HepG2 (cell line): ENCODE data around the gene PLD2. TPM values are rescaled to one million over a fixed set of nuclear protein-coding genes. Genes with fewer than 3 reads are reported as not detected.

Experiments
- ATRX ChIP-seq: sonication (generic); formaldehyde crosslinking; IDR thresholded peaks from 2 replicates; pipeline ENCODE4 v1.4.0; 2020; ENCODE audit warnings: missing genetic modification reagents, borderline replicate concordance
- CCDC6 ChIP-seq: sonication (generic); formaldehyde crosslinking; IDR thresholded peaks from 2 replicates; pipeline ENCODE4 v1.8.1; 2022; ENCODE audit warnings: mild to moderate bottlenecking, missing genetic modification reagents, moderate library complexity
- CHCHD3 ChIP-seq: sonication (generic); formaldehyde crosslinking; IDR thresholded peaks from 2 replicates; pipeline ENCODE4 v1.8.0; 2022; ENCODE audit warnings: mild to moderate bottlenecking, missing genetic modification reagents, moderate library complexity
- EHMT2 ChIP-seq: fragments of 200-600 bp; sonication (generic); IDR thresholded peaks from 2 replicates; pipeline ENCODE4 v1.7.0; 2017; ENCODE audit warnings: antibody characterized with exemption, low read depth, low read length, borderline replicate concordance
- FOXC1 ChIP-seq: sonication (generic); formaldehyde crosslinking; IDR thresholded peaks from 2 replicates; pipeline ENCODE4 v1.8.0; 2022; ENCODE audit warnings: mild to moderate bottlenecking, missing genetic modification reagents, borderline replicate concordance
- HHEX ChIP-seq: IDR thresholded peaks from 2 replicates; pipeline ENCODE4 v1.6.1; 2016; ENCODE audit warnings: control low read depth
- HNRNPL ChIP-seq: fragments of 200-400 bp; formaldehyde crosslinking; IDR thresholded peaks from 2 replicates; pipeline ENCODE4 v1.6.1; 2017; ENCODE audit warnings: mild to moderate bottlenecking, low read depth, low read length
- MIXL1 ChIP-seq: IDR thresholded peaks from 2 replicates; pipeline ENCODE4 v1.6.1; 2016
- SAP130 ChIP-seq: IDR thresholded peaks from 2 replicates; pipeline ENCODE4 v1.6.1; 2016; ENCODE audit warnings: low read depth
- STAG1 ChIP-seq: sonication (generic); formaldehyde crosslinking; IDR thresholded peaks from 2 replicates; pipeline ENCODE4 v1.4.0; 2020; ENCODE audit warnings: missing genetic modification reagents
- TBX2 ChIP-seq: sonication (generic); formaldehyde crosslinking; IDR thresholded peaks from 2 replicates; pipeline ENCODE4 v1.5.0; 2020; ENCODE audit warnings: missing genetic modification reagents, mild to moderate bottlenecking, borderline replicate concordance
- WIZ ChIP-seq: sonication (generic); formaldehyde crosslinking; IDR thresholded peaks from 2 replicates; pipeline ENCODE4 v1.5.1; 2020; ENCODE audit warnings: mild to moderate bottlenecking, missing genetic modification reagents
- ZFP36 ChIP-seq: fragments of 150-350 bp; IDR thresholded peaks from 2 replicates; pipeline ENCODE4 v1.6.1; 2018; ENCODE audit warnings: borderline replicate concordance, low read length, low read depth; ENCODE audit not compliant: partially characterized antibody
- ZNF124 ChIP-seq: sonication (generic); formaldehyde crosslinking; IDR thresholded peaks from 2 replicates; pipeline ENCODE4 v1.4.0; 2020; ENCODE audit warnings: missing genetic modification reagents
- ZNF431 ChIP-seq: sonication (generic); formaldehyde crosslinking; IDR thresholded peaks from 2 replicates; pipeline ENCODE4 v1.9.0; 2022; ENCODE audit warnings: missing genetic modification reagents, low read depth, mild to moderate bottlenecking, borderline replicate concordance
- ZNF589 ChIP-seq: sonication (generic); formaldehyde crosslinking; conservative IDR thresholded peaks from 2 replicates; pipeline ENCODE4 v1.8.0; 2022; ENCODE audit warnings: mild to moderate bottlenecking, moderate library complexity, missing genetic modification reagents
- ZNF878 ChIP-seq: sonication (generic); formaldehyde crosslinking; IDR thresholded peaks from 2 replicates; pipeline ENCODE4 v1.8.1; 2023; ENCODE audit warnings: mild to moderate bottlenecking, missing genetic modification reagents, moderate library complexity
- ZSCAN25 ChIP-seq: sonication (generic); formaldehyde crosslinking; IDR thresholded peaks from 2 replicates; pipeline ENCODE4 v1.8.0; 2022; ENCODE audit warnings: mild to moderate bottlenecking, missing genetic modification reagents
- polyA plus RNA-seq, 8 experiments: library from polyadenylated mRNA; depleted of rRNA in 3 of 8; stranded (reverse) in 7 of 8; unstranded in 1 of 8; fragments of >200 nt; fragmentation: Illumina TruSeq in 4 of 8; extraction: Trizol in 4 of 8; gene quantifications; 2 replicates each; pipeline versions ENCODE4 v1.2.1 to v1.2.3, GENCODE V29; 2011 to 2016; ENCODE audit warnings: low read depth in 4 of 8, missing spikeins in 1 of 8, mixed read lengths in 1 of 8; ENCODE audit not compliant: insufficient read depth in 1 of 8
- total RNA-seq, 5 experiments: library from RNA; depleted of rRNA; stranded (reverse); fragments of >200 nt; fragmentation: Illumina TruSeq; extraction: Trizol; gene quantifications; 2 replicates each; pipeline ENCODE4 v1.2.3, GENCODE V29; 2016; ENCODE audit warnings: low read depth in 1 of 5
- TF ChIP-seq, protein P1 (sequence below): IDR thresholded peaks from 2 replicates; pipeline ENCODE4 v1.6.1; 2016; ENCODE audit warnings: low read depth, borderline replicate concordance
- TF ChIP-seq, protein P2 (sequence below): sonication (generic); formaldehyde crosslinking; IDR thresholded peaks from 2 replicates; pipeline ENCODE4 v1.5.1; 2020; ENCODE audit warnings: missing genetic modification reagents, mild to moderate bottlenecking, borderline replicate concordance
- TF ChIP-seq, protein P3 (sequence below): sonication (generic); formaldehyde crosslinking; IDR thresholded peaks from 2 replicates; pipeline ENCODE4 v1.8.1; 2023; ENCODE audit warnings: mild to moderate bottlenecking, missing genetic modification reagents, borderline replicate concordance
- TF ChIP-seq, protein P4 (sequence below): sonication (generic); formaldehyde crosslinking; IDR thresholded peaks from 2 replicates; pipeline ENCODE4 v1.4.0; 2020; ENCODE audit warnings: missing genetic modification reagents
- TF ChIP-seq, protein P5 (sequence below): sonication (generic); formaldehyde crosslinking; IDR thresholded peaks from 2 replicates; pipeline ENCODE4 v1.5.0; 2020; ENCODE audit warnings: mild to moderate bottlenecking, missing genetic modification reagents

PLD2 gene
- total and polyA plus RNA-seq, 2 of the 13 experiments (the other 11 are each of a cell fraction or from before 2014, with no cell fraction given) = 13.4 to 29.7 TPM

DNA sequence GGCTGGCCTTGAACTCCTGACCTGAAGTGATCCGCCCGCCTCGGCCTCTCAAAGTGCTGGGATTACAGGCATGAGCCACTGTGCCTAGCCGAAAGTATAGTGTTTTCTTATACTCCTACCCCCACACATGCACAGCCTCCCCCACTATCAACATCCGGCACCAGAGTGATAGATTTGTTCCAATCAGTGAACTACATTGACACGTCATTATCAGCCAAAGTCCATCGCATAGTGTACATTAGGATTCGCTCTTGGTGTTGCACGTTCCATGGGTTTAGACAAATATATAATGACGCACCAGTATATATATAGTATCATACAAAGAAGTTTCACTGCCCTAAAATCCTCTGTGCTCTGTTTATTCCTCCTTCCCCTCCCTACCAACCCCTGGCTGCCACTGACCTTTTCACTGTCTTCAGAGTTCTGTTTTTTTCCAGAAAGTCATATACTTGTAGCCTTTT is 47.1 kb upstream of the PLD2 start (continued):
- TF ChIP-seq ZFP36 (no peak), TBX2 (CRISPR knock-in tag) (peak; percentile 96), MIXL1 (CRISPR knock-in tag) (peak; percentile 95), CCDC6 (CRISPR knock-in tag) (peak; percentile 66; the same call in 1 of the 2 replicates), SAP130 (peak; percentile 92), HNRNPL (no peak), EHMT2 (0 out of 2 replicates have a peak, but pooled peaks have one; percentile 22), WIZ (CRISPR knock-in tag) (no peak), ZNF431 (CRISPR knock-in tag) (peak; percentile 67; the same call in 1 of the 2 replicates), ZNF878 (CRISPR knock-in tag) (peak; percentile 32; the same call in 1 of the 2 replicates), ZSCAN25 (no peak), FOXC1 (CRISPR knock-in tag) (no peak), HHEX (CRISPR knock-in tag) (peak; percentile 67), ZNF589 (CRISPR knock-in tag) (0 out of 2 replicates have a peak, but pooled peaks have one; percentile 79), STAG1 (CRISPR knock-in tag) (no peak; the same call in 1 of the 2 replicates), ZNF124 (0 out of 2 replicates have a peak, but pooled peaks have one; percentile 50), ATRX (no peak), CHCHD3 (CRISPR knock-in tag) (no peak)
- TF ChIP-seq, protein P1, sequence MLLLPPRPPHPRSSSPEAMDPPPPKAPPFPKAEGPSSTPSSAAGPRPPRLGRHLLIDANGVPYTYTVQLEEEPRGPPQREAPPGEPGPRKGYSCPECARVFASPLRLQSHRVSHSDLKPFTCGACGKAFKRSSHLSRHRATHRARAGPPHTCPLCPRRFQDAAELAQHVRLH (CRISPR knock-in tag) = peak; percentile 56; the same call in 1 of the 2 replicates
- TF ChIP-seq, protein P2, sequence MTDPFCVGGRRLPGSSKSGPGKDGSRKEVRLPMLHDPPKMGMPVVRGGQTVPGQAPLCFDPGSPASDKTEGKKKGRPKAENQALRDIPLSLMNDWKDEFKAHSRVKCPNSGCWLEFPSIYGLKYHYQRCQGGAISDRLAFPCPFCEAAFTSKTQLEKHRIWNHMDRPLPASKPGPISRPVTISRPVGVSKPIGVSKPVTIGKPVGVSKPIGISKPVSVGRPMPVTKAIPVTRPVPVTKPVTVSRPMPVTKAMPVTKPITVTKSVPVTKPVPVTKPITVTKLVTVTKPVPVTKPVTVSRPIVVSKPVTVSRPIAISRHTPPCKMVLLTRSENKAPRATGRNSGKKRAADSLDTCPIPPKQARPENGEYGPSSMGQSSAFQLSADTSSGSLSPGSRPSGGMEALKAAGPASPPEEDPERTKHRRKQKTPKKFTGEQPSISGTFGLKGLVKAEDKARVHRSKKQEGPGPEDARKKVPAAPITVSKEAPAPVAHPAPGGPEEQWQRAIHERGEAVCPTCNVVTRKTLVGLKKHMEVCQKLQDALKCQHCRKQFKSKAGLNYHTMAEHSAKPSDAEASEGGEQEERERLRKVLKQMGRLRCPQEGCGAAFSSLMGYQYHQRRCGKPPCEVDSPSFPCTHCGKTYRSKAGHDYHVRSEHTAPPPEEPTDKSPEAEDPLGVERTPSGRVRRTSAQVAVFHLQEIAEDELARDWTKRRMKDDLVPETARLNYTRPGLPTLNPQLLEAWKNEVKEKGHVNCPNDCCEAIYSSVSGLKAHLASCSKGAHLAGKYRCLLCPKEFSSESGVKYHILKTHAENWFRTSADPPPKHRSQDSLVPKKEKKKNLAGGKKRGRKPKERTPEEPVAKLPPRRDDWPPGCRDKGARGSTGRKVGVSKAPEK (CRISPR knock-in tag) = no peak
- TF ChIP-seq, protein P3, sequence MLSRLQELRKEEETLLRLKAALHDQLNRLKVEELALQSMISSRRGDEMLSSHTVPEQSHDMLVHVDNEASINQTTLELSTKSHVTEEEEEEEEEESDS (CRISPR knock-in tag) = no peak
- TF ChIP-seq, protein P4, sequence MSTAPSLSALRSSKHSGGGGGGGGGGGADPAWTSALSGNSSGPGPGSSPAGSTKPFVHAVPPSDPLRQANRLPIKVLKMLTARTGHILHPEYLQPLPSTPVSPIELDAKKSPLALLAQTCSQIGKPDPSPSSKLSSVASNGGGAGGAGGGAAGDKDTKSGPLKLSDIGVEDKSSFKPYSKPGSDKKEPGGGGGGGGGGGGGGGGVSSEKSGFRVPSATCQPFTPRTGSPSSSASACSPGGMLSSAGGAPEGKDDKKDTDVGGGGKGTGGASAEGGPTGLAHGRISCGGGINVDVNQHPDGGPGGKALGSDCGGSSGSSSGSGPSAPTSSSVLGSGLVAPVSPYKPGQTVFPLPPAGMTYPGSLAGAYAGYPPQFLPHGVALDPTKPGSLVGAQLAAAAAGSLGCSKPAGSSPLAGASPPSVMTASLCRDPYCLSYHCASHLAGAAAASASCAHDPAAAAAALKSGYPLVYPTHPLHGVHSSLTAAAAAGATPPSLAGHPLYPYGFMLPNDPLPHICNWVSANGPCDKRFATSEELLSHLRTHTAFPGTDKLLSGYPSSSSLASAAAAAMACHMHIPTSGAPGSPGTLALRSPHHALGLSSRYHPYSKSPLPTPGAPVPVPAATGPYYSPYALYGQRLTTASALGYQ = peak; percentile 78; the same call in 1 of the 2 replicates
- TF ChIP-seq, protein P5, sequence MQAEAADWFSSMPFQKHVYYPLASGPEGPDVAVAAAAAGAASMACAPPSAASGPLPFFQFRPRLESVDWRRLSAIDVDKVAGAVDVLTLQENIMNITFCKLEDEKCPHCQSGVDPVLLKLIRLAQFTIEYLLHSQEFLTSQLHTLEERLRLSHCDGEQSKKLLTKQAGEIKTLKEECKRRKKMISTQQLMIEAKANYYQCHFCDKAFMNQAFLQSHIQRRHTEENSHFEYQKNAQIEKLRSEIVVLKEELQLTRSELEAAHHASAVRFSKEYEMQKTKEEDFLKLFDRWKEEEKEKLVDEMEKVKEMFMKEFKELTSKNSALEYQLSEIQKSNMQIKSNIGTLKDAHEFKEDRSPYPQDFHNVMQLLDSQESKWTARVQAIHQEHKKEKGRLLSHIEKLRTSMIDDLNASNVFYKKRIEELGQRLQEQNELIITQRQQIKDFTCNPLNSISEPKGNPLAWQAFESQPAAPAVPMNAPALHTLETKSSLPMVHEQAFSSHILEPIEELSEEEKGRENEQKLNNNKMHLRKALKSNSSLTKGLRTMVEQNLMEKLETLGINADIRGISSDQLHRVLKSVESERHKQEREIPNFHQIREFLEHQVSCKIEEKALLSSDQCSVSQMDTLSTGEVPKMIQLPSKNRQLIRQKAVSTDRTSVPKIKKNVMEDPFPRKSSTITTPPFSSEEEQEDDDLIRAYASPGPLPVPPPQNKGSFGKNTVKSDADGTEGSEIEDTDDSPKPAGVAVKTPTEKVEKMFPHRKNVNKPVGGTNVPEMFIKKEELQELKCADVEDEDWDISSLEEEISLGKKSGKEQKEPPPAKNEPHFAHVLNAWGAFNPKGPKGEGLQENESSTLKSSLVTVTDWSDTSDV = no peak
